Heart right ventricle (tissue), 16 donors: ENCODE data around the gene ABR. TPM values are rescaled to one million over a fixed set of nuclear protein-coding genes. Genes with fewer than 3 reads are reported as not detected.

ENCODE experiments used
- ATAC-seq, 8 donors: fragments of 200-7000 bp; cut with Tn5 transposase; one replicate each; pipeline ENCODE4 v1.9.1; 2020; ENCODE audit warnings: mild to moderate bottlenecking in 8 of 8, moderate library complexity in 8 of 8, moderate number of reproducible peaks in 1 of 8
- DNase-seq, 2 donors: peaks; one replicate each; pipeline ENCODE4 v3.0.0-alpha.2; 2020
- H3K27ac ChIP-seq, 10 donors: fragments of 200-600 bp; sonication (generic) in 2 of 10; one replicate each; pipeline versions ENCODE4 v1.5.0 to v1.8.0; 2020 to 2022; ENCODE audit warnings: mild to moderate bottlenecking in 3 of 10
- H3K27me3 ChIP-seq, 7 donors: fragments of 200-600 bp; one replicate each; pipeline ENCODE4 v1.8.0; 2021 to 2022; ENCODE audit warnings: mild to moderate bottlenecking in 2 of 7
- H3K36me3 ChIP-seq, 9 donors: fragments of 200-600 bp; sonication (generic) in 1 of 9; one replicate each; pipeline versions ENCODE4 v1.5.0 to v1.8.0; 2020 to 2022; ENCODE audit warnings: mild to moderate bottlenecking in 2 of 9
- H3K4me1 ChIP-seq, 9 donors: fragments of 200-600 bp; sonication (generic) in 1 of 9; one replicate each; pipeline versions ENCODE4 v1.5.0 to v1.8.0; 2020 to 2022; ENCODE audit warnings: mild to moderate bottlenecking in 4 of 9
- H3K4me3 ChIP-seq, 10 donors: fragments of 200-600 bp; sonication (generic) in 2 of 10; one replicate each; pipeline versions ENCODE4 v1.5.0 to v1.8.0; 2020 to 2022; ENCODE audit warnings: mild to moderate bottlenecking in 7 of 10, moderate library complexity in 2 of 10
- H3K9me3 ChIP-seq, 11 donors: fragments of 200-600 bp in 10 of 11; sonication (generic) in 2 of 11; one replicate each; pipeline versions ENCODE4 v1.5.0 to v1.8.0; 2013 to 2022; ENCODE audit warnings: mild to moderate bottlenecking in 2 of 11, control low read depth in 1 of 11, moderate library complexity in 1 of 11
- CTCF ChIP-seq, 9 donors: fragments of 200-600 bp; sonication (generic) in 2 of 9; IDR thresholded peaks; one replicate each; pipeline versions ENCODE4 v1.5.0 to v1.8.0; 2021 to 2022; ENCODE audit warnings: antibody characterized with exemption in 9 of 9, mild to moderate bottlenecking in 5 of 9, moderate library complexity in 1 of 9
- whole genome bisulfite sequencing, 2 donors: extraction: QIAGEN DNeasy Blood & Tissue Kit; methylation state at CpG; one replicate each; pipeline ENCODE4 v1.1.7; 2013; ENCODE audit warnings: inconsistent platforms in 1 of 2; 5-methylcytosine and 5-hydroxymethylcytosine counted together
- intact Hi-C, 10 donors: fragments of 100-400 bp; cut with DNase I; formaldehyde crosslinking; loops; one replicate each; pipeline versions ENCODE4 v1.11.1 to v1.14.2; 2022
- polyA plus RNA-seq, 2 donors: library from polyadenylated mRNA; stranded (reverse); fragments of 200-250 nt; gene quantifications; one replicate each; pipeline ENCODE4 v1.2.3, GENCODE V29; 2013
- total RNA-seq, 10 donors: library from RNA; stranded (reverse); fragmentation: NEBNext Ultra II Directional in 3 of 10; extraction: Animal tissue kit (Norgen Biotek cat#: 25700) in 3 of 10; gene quantifications; one replicate each; pipeline versions ENCODE4 v1.2.1 to v1.2.4, GENCODE V29; 2021 to 2023
- donor health status: Arrhythmogenic right ventricular cardiomyopathy.
- donor health status: ischemic (EF 13 %, LVEDD 7.1; RV severe dilation, severe dysfunction).
- donor health status: healthy with polysubstance abuse.
- donor health status: DM: no; HTN: yes; CAD: no.
- donor health status: DM: no; HTN: no; CAD: no.
- donor health status: ischemic (EF 25% LVEDD 6.9; RV normal size, moderate dysfunction).
- donor health status: ischemic (EF 25% LVEDD 5.7; RV mildly dilated, moderate dysfunction).
- donor health status: healthy.
- donor health status: DM: yes; HTN: yes; CAD: no.
- donor health status: Ischemic cardiomyopathy.
- donor health status: ischemic (EF 35%, LVEDD 5.7; RV mildly dilated, moderate dysfunction).
- donor health status: nonischemic (EF 11% LVEDD 7.7; RV severe dilation, severe dysfunction).
- donor health status: DM: yes; HTN: yes; CAD: no.
- donor health status: PGD.
- donor health status: ischemic (EF 29% LVEDD 5.4; RV normal size, mild dysfunction).
- donor health status: nonischemic (EF 23%, LVEDD 6.1; RV moderate dilation, normal function).

The ABR gene
- total and polyA plus RNA-seq, 12 donors: 49.1 to 173 (median 143) TPM

- Histone ChIP-seq H3K27me3 (no peaks in the 10 kb centered on the region), H3K4me3 (no peak overlapping the region), H3K27ac (no peak overlapping the region), H3K9me3 (no peaks in the 10 kb centered on the region), H3K4me1 (peaks cover 4 to 14% (median 11%) of the 10 kb centered on the region in 9 donors), H3K36me3 (no peaks in the 10 kb centered on the region)
- 57 to 71% methylated on average over 3 of the region's 3 CpGs for WGBS, 2 donors
- no peak for TF ChIP-seq CTCF (IDR thresholded peaks at IDR 0.05)
- DNase-seq: no peak
- ATAC-seq: no peak
- intact Hi-C loops: loop anchor here in 3 of 10 donors (5.0 kb wide), 2 partner anchors 187 to 572 kb away; a partner anchor contains a TSS
Measured at GRCh38 chr17:983921-984320, 195.9 kb downstream of the ABR start.

- peaks cover 0 to 25% (median 0%) of the 10 kb centered on the region in 7 donors for H3K27me3 ChIP-seq
- intact Hi-C loops: loop anchor here in 9 of 10 donors (1.0 to 5.0 kb wide), 5 partner anchors 184 to 569 kb away; a partner anchor contains a TSS
- no peaks in the 10 kb centered on the region for H3K9me3 ChIP-seq
- ATAC-seq (no peak), DNase-seq (no peak)
- WGBS, 2 donors: 37 to 42% methylated on average over 10 of the region's 10 CpGs
- no peaks in the 10 kb centered on the region for H3K36me3 ChIP-seq
- peak overlapping the region in 1 of 10 donors; percentile 66 for H3K27ac ChIP-seq
- H3K4me3 ChIP-seq: peak overlapping the region in 2 of 10 donors; percentile 35 to 82
- peak in 1 of 9 donors; percentile 0 for TF ChIP-seq CTCF (IDR thresholded peaks at IDR 0.05)
- H3K4me1 ChIP-seq: peaks cover 4 to 37% (median 27%) of the 10 kb centered on the region in 9 donors
Measured at GRCh38 chr17:981292-981658, 198.5 kb downstream of the ABR start.

DNA sequence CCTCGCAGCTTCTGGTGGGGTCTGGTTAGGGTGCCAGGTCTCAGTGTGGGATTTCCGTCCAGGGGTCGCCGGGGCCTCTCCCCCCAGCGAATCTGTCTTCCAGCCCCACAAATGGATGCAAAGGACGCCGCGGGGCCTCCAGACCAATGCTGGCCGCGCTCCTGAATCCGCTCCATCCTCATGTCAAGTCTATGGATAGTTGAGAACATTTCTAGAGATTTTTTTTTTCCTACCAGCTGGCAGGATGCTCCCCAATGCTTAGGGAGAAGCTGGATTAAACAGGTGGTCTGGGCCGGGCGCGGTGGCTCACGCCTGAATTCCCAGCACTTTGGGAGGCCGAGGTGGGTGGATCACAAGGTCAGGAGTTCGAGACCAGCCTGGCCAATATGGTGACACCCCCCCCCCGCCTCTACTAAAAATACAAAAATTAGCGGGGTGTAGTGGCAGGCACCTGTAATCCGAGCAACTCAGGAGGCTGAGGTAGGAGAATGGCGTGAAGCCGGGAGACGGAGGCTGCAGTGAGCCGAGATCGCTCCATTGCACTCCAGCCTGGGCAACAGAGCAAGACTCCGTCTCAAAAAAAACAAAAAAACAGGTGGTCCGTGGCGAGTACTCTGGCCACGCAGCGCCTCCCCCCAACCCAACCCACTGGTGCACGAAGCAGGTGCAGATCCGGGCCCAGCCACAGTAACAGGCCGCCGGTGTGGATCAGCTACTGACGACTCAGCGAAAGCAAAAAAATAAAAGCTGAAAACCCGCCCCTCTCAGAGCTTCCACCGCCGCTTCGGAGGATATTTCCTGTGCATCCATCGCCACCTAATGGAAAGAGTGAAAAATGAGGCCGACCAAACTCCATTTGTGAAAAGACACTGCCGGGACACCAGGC, 199.1 kb downstream of the ABR start:
- peak; percentile 61 to 90 (median 72) for ATAC-seq
- no peaks in the 10 kb centered on the region for H3K9me3 ChIP-seq
- peak; percentile 52 to 84 (median 79) for TF ChIP-seq CTCF (IDR thresholded peaks at IDR 0.05)
- peaks cover 4 to 43% (median 30%) of the 10 kb centered on the region in 9 donors for H3K4me1 ChIP-seq
- intact Hi-C loops: loop anchor here in 9 of 10 donors (1.0 to 5.0 kb wide), 5 partner anchors 183 to 568 kb away; a partner anchor contains a TSS
- WGBS, 2 donors: 30 to 35% methylated on average over 43 of the region's 43 CpGs
- no peaks in the 10 kb centered on the region for H3K36me3 ChIP-seq
- peak overlapping the region in 9 of 10 donors; percentile 51 to 94 (median 82) for H3K4me3 ChIP-seq
- H3K27ac ChIP-seq: peak overlapping the region; percentile 43 to 84 (median 79)
- peak; percentile 59 to 85 for DNase-seq
- H3K27me3 ChIP-seq: peaks cover 0 to 25% (median 0%) of the 10 kb centered on the region in 7 donors

DNA sequence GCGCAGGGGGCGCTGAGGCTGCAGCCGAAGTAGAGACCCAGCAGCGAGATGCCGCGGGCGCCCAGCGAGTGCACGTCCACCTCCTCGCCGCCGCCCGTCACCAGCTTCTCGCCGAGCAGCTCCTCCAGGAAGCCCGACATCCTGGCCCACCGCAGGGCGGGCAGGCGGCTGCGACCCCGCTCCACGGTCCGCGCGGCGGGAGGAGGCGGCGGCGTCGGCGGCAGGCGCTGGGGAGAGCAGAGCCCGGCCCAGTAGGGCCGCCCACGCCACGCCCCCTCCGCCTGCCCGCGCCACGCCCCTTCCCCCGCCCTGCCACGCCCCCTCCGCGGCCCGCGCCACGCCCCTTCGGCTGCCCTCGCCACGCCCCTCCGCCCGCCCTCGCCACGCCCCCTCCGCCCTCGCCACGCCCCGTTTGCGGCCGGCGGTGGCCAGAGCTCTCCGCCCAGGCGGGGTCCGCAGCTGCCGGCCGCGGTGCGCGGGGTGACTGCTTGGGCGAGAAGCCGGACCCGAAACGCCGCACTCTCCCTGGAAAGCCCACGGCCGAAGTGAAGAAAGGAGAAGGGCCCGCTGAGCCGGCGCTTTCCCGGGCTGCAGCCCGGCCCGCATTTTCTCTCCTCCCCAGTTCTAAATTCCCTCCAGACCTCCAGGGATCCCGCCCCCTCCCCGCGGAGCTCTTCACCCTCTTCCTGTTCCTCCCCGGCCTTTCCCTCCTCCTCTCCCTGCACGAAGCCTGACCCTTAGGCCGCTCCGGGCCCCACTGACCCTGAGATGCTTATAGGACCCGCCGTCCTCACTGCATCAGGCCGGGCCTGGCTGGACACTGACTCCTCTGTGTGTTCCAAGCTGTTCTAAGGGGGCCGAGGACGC, 200.0 kb downstream of the ABR start, which contains the start of gene NXN:
TSS of gene NXN (minus strand) at position 238 of the 867 bp plus-strand sequence.
- intact Hi-C loops: loop anchor here (1.0 to 10.0 kb wide), 13 partner anchors 42 to 567 kb away; a partner anchor contains a TSS
- DNase-seq (peak; percentile 85 to 94), ATAC-seq (peak; percentile 81 to 97 (median 94))
- Histone ChIP-seq H3K36me3 (no peaks in the 10 kb centered on the region), H3K27me3 (peaks cover 0 to 25% (median 0%) of the 10 kb centered on the region in 7 donors), H3K27ac (peak within 1 kb of the TSS; percentile 43 to 84 (median 80)), H3K4me1 (peaks cover 4 to 52% (median 37%) of the 10 kb centered on the region in 9 donors), H3K4me3 (peak within 1 kb of the TSS; percentile 49 to 94 (median 81)), H3K9me3 (no peaks in the 10 kb centered on the region)
- peak in 5 of 9 donors; percentile 16 to 53 (median 38) for TF ChIP-seq CTCF (IDR thresholded peaks at IDR 0.05)
- WGBS, 2 donors: 1 to 2% methylated on average over 34 to 91 of the region's 94 CpGs
